GM12878 (cell line): ENCODE data around the gene ATG5. TPM values are rescaled to one million over a fixed set of nuclear protein-coding genes. Genes with fewer than 3 reads are reported as not detected.

ENCODE experiments used
- ATF2 ChIP-seq: IDR thresholded peaks from 2 replicates; pipeline ENCODE4 v1.6.1; 2012; ENCODE audit warnings: low read length, inconsistent platforms
- BHLHE40 ChIP-seq, 2 experiments: fragments of 450-650 bp in 1 of 2; IDR thresholded peaks; 2 replicates each; pipeline ENCODE4 v1.6.1; 2011 to 2017; ENCODE audit warnings: low read depth in 2 of 2, borderline replicate concordance in 1 of 2, improper control_type of control experiment in 1 of 2, low read length in 1 of 2, mild to moderate bottlenecking in 1 of 2
- CTCF ChIP-seq, 3 experiments: IDR thresholded peaks in 2 of 3; conservative IDR thresholded peaks in 1 of 3; 2 replicates each; pipeline ENCODE4 v1.5.1; 2011; ENCODE audit warnings: low read depth in 3 of 3, low read length in 3 of 3, mild to moderate bottlenecking in 3 of 3, control low read depth in 2 of 3, moderate library complexity in 2 of 3, inconsistent platforms in 1 of 3, mixed read lengths in 1 of 3; ENCODE audit not compliant: control insufficient read depth in 2 of 3, insufficient read depth in 1 of 3; ENCODE audit errors: extremely low read depth in 1 of 3
- CUX1 ChIP-seq: IDR thresholded peaks from 2 replicates; pipeline ENCODE4 v1.6.1; 2012; ENCODE audit warnings: improper control_type of control experiment, low read depth, low read length; ENCODE audit not compliant: insufficient replicate concordance
- HDAC2 ChIP-seq: fragments of 200-600 bp; sonication (generic); IDR thresholded peaks from 2 replicates; pipeline ENCODE4 v1.6.1; 2017
- HDAC6 ChIP-seq: fragments of 200-600 bp; sonication (generic); IDR thresholded peaks from one replicate; pipeline ENCODE4 v1.8.0; 2017; ENCODE audit warnings: antibody characterized with exemption; ENCODE audit not compliant: unreplicated experiment
- IRF4 ChIP-seq: IDR thresholded peaks from 2 replicates; pipeline ENCODE4 v1.6.1; 2011; ENCODE audit warnings: low read depth, low read length
- JUND ChIP-seq: IDR thresholded peaks from 2 replicates; pipeline ENCODE4 v1.6.1; 2012; ENCODE audit warnings: low read depth, mild to moderate bottlenecking, low read length, improper control_type of control experiment, moderate library complexity
- LARP7 ChIP-seq: fragments of 450-650 bp; IDR thresholded peaks from 2 replicates; pipeline ENCODE4 v1.6.1; 2017; ENCODE audit warnings: mild to moderate bottlenecking
- NFYB ChIP-seq: IDR thresholded peaks from 2 replicates; pipeline ENCODE4 v1.6.1; 2011; ENCODE audit warnings: low read depth, mild to moderate bottlenecking, low read length, improper control_type of control experiment, moderate library complexity; ENCODE audit not compliant: insufficient read depth
- PKNOX1 ChIP-seq: fragments of 450-650 bp; IDR thresholded peaks from 2 replicates; pipeline ENCODE4 v1.6.1; 2016; ENCODE audit warnings: mild to moderate bottlenecking
- POLR2AphosphoS5 ChIP-seq: IDR thresholded peaks from 2 replicates; pipeline ENCODE4 v1.6.1; 2011; ENCODE audit warnings: mild to moderate bottlenecking, low read length, inconsistent platforms
- RB1 ChIP-seq: fragments of 450-650 bp; formaldehyde crosslinking; IDR thresholded peaks from 2 replicates; pipeline ENCODE4 v1.6.1; 2017; ENCODE audit warnings: mild to moderate bottlenecking, borderline replicate concordance
- ZBTB40 ChIP-seq: fragments of 450-650 bp; IDR thresholded peaks from 2 replicates; pipeline ENCODE4 v1.6.1; 2016; ENCODE audit warnings: mild to moderate bottlenecking, moderate library complexity, borderline replicate concordance
- ZNF217 ChIP-seq: fragments of 450-650 bp; IDR thresholded peaks from 2 replicates; pipeline ENCODE4 v1.6.1; 2017; ENCODE audit warnings: antibody characterized with exemption, mild to moderate bottlenecking
- ZNF24 ChIP-seq: fragments of 450-650 bp; IDR thresholded peaks from 2 replicates; pipeline ENCODE4 v1.6.1; 2017; ENCODE audit warnings: antibody characterized with exemption, mild to moderate bottlenecking
- polyA plus RNA-seq, 11 experiments: library from polyadenylated mRNA; depleted of rRNA in 4 of 11; unstranded in 6 of 11; stranded (reverse) in 5 of 11; fragments of >200 nt; fragmentation: Nextera tagmentation in 4 of 11; fragmentation: Illumina TruSeq in 1 of 11; extraction: Ambion mirVana in 4 of 11; extraction: Trizol in 1 of 11; gene quantifications; 1 replicate in 1 of 11; 2 replicates in 10 of 11; pipeline versions ENCODE4 v1.2.1 to v1.2.3, GENCODE V29; 2011 to 2016; ENCODE audit warnings: inconsistent platforms in 2 of 11, missing spikeins in 2 of 11, low read depth in 1 of 11
- total RNA-seq, 4 experiments: library from RNA; depleted of rRNA in 3 of 4; stranded (reverse); fragments of >200 nt in 3 of 4; fragmentation: Illumina TruSeq in 1 of 4; extraction: Trizol in 1 of 4; gene quantifications; 2 replicates each; pipeline versions ENCODE4 v1.2.1 to v1.2.3, GENCODE V29; 2013 to 2021

Gene ATG5
- total and polyA plus RNA-seq, 10 of the 15 experiments (the other 5 are each of a cell fraction or from before 2014, with no cell fraction given): 12.9 to 51.8 (median 23.9) TPM

GRCh38 chr6:106163446-106163965 is 162.1 kb downstream of the ATG5 start (continued):
- peak; percentile 62 to 75; a peak in 3 of 4 replicates for TF ChIP-seq BHLHE40 (IDR thresholded peaks at IDR 0.05; ENCODE audit: borderline replicate concordance in 1 of 2, low read depth in 2 of 2, low read length in 1 of 2)
- TF ChIP-seq PKNOX1: no peak
- TF ChIP-seq ZBTB40: no peak
- no peak for TF ChIP-seq CUX1
- TF ChIP-seq CTCF (IDR thresholded peaks at IDR 0.05 in 2 of 3, conservative IDR thresholded peaks at IDR 0.05 in 1 of 3; ENCODE audit: control insufficient read depth in 2 of 3, extremely low read depth in 1 of 3, insufficient read depth in 1 of 3, low read depth in 3 of 3, low read length in 3 of 3): peak in 2 of 3 experiments; percentile 22 to 23; a peak in 2 of 6 replicates
- TF ChIP-seq RB1: no peak
- TF ChIP-seq ZNF217: no peak
- no peak; the same call in 1 of the 2 replicates for TF ChIP-seq POLR2AphosphoS5
- TF ChIP-seq HDAC6: no peak
- no peak for TF ChIP-seq JUND
- TF ChIP-seq HDAC2: no peak
- no peak for TF ChIP-seq ZNF24
- TF ChIP-seq IRF4: no peak
- 0 out of 2 replicates have a peak, but pooled peaks have one; percentile 13 for TF ChIP-seq LARP7
- no peak for TF ChIP-seq NFYB
- TF ChIP-seq ATF2: no peak
